Right lung (tissue), 5 donors: ENCODE data around the gene SLX1A. TPM values are rescaled to one million over a fixed set of nuclear protein-coding genes. Genes with fewer than 3 reads are reported as not detected.
"Not testable (repeated sequence)": the region's sequence is repeated elsewhere in the genome, so short reads cannot be mapped to it uniquely, and the experiment has no call there.

Experiments
- DNase-seq, 2 donors: peaks; one replicate each; pipeline ENCODE4 v3.0.0-alpha.2; 2013
- polyA plus RNA-seq, 5 donors: library from polyadenylated mRNA; unstranded; fragments of 120-200 nt; gene quantifications; one replicate each; pipeline versions ENCODE4 v1.2.1 to v1.2.3, GENCODE V29; 2013; ENCODE audit warnings: inconsistent platforms in 1 of 5, low replicate concordance in 1 of 5; ENCODE audit not compliant: insufficient read length in 5 of 5, insufficient read depth in 1 of 5

Gene SLX1A
- polyA plus RNA-seq, 5 donors, result 12.7 to 28.5 (median 21.3) TPM

DNA sequence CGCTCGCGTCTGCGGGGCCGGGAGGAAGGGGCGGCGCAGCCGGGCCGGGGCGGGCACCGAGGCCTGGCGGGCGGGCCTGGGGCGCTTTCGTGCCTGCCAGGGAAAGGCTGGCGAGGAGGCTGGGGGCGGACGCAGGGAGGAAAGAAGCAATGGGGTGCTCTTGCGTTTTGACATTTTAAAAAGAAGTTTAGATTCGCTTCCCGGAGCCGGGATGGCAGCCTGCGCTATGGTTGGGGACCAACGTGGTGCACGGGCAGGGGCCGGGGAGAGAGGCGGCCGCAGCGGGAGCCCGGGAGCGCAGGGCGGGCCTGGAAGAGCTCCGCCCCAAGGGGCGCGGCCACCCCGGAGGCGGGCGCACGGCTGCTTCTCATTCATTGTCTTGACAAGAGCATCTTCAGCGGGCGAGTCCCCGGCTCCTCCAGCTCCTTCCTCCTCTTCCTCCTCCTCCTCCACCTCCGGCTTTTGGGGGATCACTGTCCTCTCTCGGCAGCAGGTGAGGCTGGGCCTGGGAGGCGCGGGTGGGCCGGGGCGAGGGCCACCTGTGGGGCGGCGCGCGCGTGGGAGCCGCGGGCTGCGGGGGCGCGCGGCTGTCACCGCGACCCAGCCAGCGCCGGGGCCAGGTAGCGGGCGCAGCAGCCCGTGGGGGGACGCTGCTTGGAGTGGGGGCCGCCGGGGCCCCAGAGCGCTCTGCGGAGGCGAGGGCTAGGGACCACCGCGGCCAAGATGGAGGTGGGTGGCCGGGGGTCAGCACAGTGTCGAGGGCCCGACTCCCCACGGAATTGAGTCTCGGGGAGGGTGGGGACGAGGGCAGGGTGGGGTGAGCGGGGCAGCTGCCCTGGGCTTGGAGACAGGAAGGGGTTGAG, 10.2 kb upstream of the SLX1A start, which contains the start of gene CORO1A:
Gene CORO1A (plus strand): TSS at position 370 of the 863 bp plus-strand sequence. CDS start 1,608 bp downstream, outside the sequence.
- peak; percentile 68 to 71 for DNase-seq

DNA sequence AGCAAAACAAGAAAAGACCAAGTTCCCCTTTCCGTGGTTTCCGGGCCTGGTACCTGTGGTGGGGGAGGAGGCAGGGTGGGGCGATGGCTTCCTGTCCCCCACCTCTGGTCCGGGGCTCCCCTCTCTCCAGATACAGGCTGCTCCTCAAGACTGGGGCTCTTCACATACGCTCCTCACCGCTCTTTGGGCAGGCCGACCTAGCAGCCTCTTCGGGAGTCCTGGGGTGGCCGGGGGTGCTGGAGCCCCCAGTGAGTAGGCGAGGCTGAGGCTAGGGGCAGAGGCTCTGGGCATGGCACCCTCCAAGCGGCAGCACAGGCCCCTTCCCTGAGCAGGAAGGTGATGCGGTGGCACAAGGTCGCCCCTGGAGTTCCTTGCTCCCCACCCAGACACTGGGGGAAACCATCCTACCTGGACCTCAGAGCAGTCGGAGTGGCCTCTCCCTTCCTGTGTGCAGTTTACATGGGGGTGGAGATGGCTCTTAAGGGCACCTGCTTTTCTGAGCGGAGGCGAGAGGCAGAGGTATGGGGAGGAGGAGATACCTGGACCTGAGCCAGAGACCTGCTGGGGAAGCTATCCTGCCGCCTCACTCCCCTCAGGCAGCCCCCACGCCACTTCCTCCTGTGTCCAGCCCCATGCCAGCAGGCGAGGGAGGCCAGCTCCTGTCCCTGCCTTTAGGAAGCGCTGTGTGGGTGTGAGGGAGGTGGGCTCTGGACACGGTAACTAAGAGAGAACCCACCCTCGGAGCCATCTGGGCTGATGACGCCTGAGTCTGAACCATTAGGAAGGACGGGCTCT, 9.4 kb upstream of the SLX1A start:
- DNase-seq, result no peak

GRCh38 chr16:30184891-30185682, 8.6 kb upstream of the SLX1A start:
- DNase-seq, result no peak

- no peak for DNase-seq
Measured at GRCh38 chr16:30185683-30186421, 7.8 kb upstream of the SLX1A start.

- no peak for DNase-seq
Measured at GRCh38 chr16:30186444-30186781, 7.3 kb upstream of the SLX1A start.

GRCh38 chr16:30186782-30187555, 6.7 kb upstream of the SLX1A start:
- no peak for DNase-seq

- DNase-seq, result no peak
Measured at GRCh38 chr16:30187556-30187865, 6.2 kb upstream of the SLX1A start.

DNA sequence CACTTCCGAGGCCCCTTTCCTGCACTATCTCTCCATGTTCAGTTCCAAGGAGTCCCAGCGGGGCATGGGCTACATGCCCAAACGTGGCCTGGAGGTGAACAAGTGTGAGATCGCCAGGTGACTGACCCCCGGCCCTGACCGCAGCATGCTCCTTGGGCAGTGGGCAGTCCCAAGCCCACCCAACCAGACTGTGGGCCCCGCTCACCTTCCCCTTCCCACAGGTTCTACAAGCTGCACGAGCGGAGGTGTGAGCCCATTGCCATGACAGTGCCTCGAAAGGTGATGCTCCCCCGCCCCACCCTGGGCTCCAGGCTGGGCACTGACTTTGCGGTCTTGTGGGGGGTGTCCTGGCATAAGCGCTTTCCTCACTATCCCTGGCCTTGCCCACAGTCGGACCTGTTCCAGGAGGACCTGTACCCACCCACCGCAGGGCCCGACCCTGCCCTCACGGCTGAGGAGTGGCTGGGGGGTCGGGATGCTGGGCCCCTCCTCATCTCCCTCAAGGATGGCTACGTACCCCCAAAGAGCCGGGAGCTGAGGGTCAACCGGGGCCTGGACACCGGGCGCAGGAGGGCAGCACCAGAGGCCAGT, 5.6 kb upstream of the SLX1A start:
- no peak for DNase-seq

GRCh38 chr16:30191158-30191557, 2.5 kb upstream of the SLX1A start:
- not testable (repeated sequence) for DNase-seq

DNA sequence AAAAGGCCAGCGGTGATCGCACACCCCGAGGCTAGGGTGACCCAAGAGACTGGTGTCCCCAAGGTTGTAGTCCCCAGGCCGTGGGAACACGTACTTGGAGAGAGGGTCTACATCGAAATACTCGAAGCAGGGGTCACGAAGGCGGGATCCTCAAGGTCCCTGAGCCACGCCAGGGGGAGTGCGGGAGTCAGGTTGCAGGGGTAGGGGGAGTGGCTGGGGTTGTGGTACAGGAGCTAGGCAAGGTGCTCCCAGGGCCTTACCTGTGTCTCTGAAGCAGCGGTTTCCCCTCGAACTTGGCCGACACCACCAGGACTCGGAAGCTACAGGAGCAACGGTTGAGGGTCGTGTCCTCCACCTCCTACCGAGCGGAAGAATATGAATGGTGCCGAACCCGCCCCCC, 577 bp upstream of the SLX1A start:
- not testable (repeated sequence) for DNase-seq

DNA sequence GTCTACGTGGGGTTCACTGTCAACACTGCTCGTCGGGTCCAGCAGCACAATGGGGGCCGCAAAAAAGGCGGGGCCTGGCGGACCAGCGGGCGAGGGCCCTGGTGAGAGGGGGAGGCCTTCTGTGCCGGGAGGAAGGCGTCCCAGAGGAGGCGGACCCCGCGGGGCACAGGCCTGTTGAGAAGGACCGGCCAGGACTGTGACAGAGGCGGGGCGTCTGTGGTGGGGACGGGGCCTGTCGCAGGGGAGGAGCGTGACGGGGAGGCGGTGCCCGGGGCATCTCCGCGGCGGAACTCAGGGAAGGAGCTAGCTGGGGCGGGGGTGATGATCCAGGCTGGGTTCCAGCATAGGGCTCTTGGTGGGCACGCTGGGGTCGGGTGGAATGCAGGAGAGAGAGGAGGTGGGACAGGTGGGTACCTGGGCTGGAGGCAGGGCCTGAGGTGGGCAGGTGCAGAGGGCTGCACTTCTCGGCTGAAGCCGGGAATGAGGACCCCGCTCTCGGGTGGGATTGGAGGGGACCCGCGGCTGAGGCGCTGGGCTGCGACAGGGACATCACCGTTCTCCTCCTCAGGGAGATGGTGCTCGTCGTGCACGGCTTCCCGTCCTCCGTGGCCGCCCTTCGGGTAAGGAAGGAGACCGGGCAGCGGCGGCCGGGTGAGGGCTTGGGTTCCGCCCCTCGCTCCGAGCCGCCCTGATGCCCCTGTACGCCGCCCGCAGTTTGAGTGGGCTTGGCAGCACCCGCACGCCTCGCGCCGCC, 674 bp downstream of the SLX1A start:
- DNase-seq, result not testable (repeated sequence)

DNA sequence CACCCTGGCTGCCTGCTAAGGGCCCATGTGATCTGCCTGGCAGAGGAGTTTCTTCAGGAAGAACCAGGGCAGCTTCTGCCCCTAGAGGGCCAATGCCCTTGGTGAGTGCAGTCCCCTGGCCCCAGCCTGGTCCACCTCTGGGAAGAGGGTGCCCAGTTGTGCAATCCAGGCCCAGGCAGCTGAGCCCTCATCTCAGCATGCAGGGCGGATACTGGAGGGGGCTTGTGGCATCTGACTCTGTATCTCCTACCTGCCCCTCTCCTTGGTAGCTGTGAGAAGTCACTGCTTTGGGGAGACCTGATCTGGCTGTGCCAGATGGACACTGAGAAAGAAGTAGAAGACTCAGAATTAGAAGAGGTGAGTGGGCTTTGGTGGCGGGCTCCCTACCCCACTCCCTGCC, 3.3 kb downstream of the SLX1A start:
- DNase-seq, result not testable (repeated sequence)

- DNase-seq, result not testable (repeated sequence)
Measured at GRCh38 chr16:30199049-30199448, 5.4 kb downstream of the SLX1A start, which contains the start of gene SULT1A3. TSS of gene SULT1A3 (plus strand) at chr16:30199255. CDS start at chr16:30200729, 1,474 bp downstream.

GRCh38 chr16:30199608-30200343, 6.1 kb downstream of the SLX1A start:
- DNase-seq, result not testable (repeated sequence)

DNA sequence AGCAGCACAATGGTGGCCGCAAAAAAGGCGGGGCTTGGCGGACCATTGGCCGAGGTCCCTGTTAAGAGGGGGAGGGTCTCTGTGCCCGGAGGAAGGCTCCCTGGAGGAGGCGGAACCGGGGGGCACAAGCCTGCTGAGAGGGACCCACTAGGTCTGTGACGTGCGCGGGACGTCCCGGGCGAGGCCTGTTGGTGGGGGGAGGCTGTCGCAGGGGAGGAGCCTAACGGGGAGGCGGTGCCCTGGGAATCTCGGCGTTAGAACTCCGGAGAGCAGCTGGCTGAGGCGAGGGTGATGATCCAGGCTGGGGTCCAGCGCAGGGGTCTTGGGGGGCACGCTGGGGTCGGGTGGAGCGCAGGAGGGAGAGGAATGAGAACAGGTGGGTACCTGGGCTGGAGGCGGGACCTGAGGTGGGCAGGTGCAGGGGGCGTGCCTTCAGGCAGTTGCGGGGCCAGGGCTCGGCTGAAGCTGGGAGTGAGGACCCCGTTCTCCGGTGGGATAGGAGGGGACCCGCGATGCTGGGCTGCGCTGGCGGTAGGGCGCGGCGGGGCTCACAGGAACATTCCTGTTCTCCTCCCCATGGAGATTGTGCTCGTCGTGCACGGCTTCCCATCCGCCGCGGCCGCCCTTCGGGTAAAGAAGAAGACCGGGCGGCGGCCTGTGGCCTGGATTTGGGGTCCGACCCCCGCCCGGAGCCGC, 12.0 kb downstream of the SLX1A start:
- DNase-seq, result not testable (repeated sequence)

DNA sequence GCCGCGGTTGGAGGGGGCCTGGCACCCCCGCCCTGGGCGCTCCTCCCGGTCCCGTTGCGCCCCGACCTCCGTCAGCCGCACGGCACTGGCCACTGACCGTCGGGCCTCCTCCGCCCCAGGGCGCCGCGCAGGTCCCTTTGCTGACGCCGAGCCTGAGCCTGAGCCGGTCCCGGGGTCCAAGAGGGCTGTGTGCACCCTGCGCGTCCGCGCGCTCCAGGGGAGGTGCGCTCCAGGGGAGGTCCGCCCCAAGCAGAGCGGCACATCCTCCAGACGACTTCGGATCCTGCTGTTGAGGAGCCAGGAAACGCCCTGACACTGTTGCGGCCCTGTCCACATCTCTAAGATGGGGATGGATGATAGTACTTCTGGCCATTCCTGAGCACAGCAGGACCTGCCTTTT, 12.6 kb downstream of the SLX1A start:
- not testable (repeated sequence) for DNase-seq

- DNase-seq, result not testable (repeated sequence)
Measured at GRCh38 chr16:30207063-30207704, 13.5 kb downstream of the SLX1A start.
